Adrenal gland (tissue), 5 donors: ENCODE data around the gene TMEM63A.

Experiments used
- CTCF ChIP-seq, 6 experiments: fragments of 450-650 bp in 4 of 6; fragments of 200-600 bp in 2 of 6; sonication (generic) in 1 of 6; IDR thresholded peaks; 1 replicate in 5 of 6; 2 replicates in 1 of 6; pipeline versions ENCODE4 v1.5.1 to v1.8.0; 2016 to 2021; ENCODE audit warnings: antibody characterized with exemption in 6 of 6, mild to moderate bottlenecking in 2 of 6, moderate library complexity in 1 of 6
- POLR2A ChIP-seq, 2 donors: fragments of 450-650 bp; IDR thresholded peaks; one replicate each; pipeline ENCODE4 v1.6.1; 2017; ENCODE audit warnings: antibody characterized with exemption in 2 of 2, mild to moderate bottlenecking in 2 of 2, moderate library complexity in 1 of 2
- donor health status: DM: no; HTN: no; CAD: no.

GRCh38 chr1:225825607-225826007 lies 56.6 kb downstream of the TMEM63A start:
- peak in 1 of 2 donors; percentile 68 for TF ChIP-seq POLR2A (IDR thresholded peaks at IDR 0.05)
- TF ChIP-seq CTCF (IDR thresholded peaks at IDR 0.05), result no peak
